Measurements from ENCODE around the gene MREG. TPM values are rescaled to one million over a fixed set of nuclear protein-coding genes. Genes with fewer than 3 reads are reported as not detected.

The MREG gene
- total RNA-seq, 1 donor from 2014 or later, result 19.1 TPM

- Histone ChIP-seq H4K20me1 (ENCODE audit: low read depth) (no peaks in the 10 kb centered on the region), H3K79me2 (ENCODE audit: low read depth) (peaks cover 6% of the 10 kb centered on the region), H2AFZ (replicated peaks) (no peak overlapping the region), H3K4me2 (no peak overlapping the region), H3F3A (ENCODE audit: low read depth) (no peaks in the 10 kb centered on the region), H3K9ac (no peak overlapping the region), H3K27ac (no peak overlapping the region), H3K4me1 (no peaks in the 10 kb centered on the region), H3K36me3 (peaks cover under 1% of the 10 kb centered on the region), H3K27me3 (no peaks in the 10 kb centered on the region), H3K4me3 (no peak overlapping the region), H3K9me3 (ENCODE audit: low read depth) (no peaks in the 10 kb centered on the region)
- peaks cover 31% of the 10 kb centered on the region for H3K9me3 Mint-ChIP-seq
- H3K36me3 Mint-ChIP-seq, result peaks cover 36% of the 10 kb centered on the region
- H3K27ac Mint-ChIP-seq, result no peak overlapping the region
- no peaks in the 10 kb centered on the region for H3K27me3 Mint-ChIP-seq (ENCODE audit: insufficient read depth, low read depth)
- H3K4me3 Mint-ChIP-seq, result no peak overlapping the region
- no peak for DNase-seq (ENCODE audit: low spot score)
- TF ChIP-seq EZH2 (IDR thresholded peaks at IDR 0.05), result no peak
- TF ChIP-seq CTCF (IDR thresholded peaks at IDR 0.05), result no peak
- no peak for TF ChIP-seq EZH2phosphoT487 (IDR thresholded peaks at IDR 0.05)
- H3K4me1 Mint-ChIP-seq, result no peaks in the 10 kb centered on the region
Measured at GRCh38 chr2:215985257-215985656, 28.1 kb downstream of the MREG start.

- Histone ChIP-seq H3K79me2 (ENCODE audit: low read depth) (peaks cover 3% of the 10 kb centered on the region), H3K36me3 (no peaks in the 10 kb centered on the region), H2AFZ (replicated peaks) (no peak overlapping the region), H3K4me3 (no peak overlapping the region), H3K4me1 (no peaks in the 10 kb centered on the region), H4K20me1 (ENCODE audit: low read depth) (no peaks in the 10 kb centered on the region), H3K4me2 (no peak overlapping the region), H3K27me3 (no peaks in the 10 kb centered on the region), H3K27ac (no peak overlapping the region), H3F3A (ENCODE audit: low read depth) (no peaks in the 10 kb centered on the region), H3K9ac (no peak overlapping the region), H3K9me3 (ENCODE audit: low read depth) (no peaks in the 10 kb centered on the region)
- peaks cover 26% of the 10 kb centered on the region for H3K9me3 Mint-ChIP-seq
- H3K27ac Mint-ChIP-seq, result no peak overlapping the region
- no peak for DNase-seq (ENCODE audit: low spot score)
- peaks cover 33% of the 10 kb centered on the region for H3K36me3 Mint-ChIP-seq
- TF ChIP-seq EZH2phosphoT487 (IDR thresholded peaks at IDR 0.05) (no peak), CTCF (IDR thresholded peaks at IDR 0.05) (no peak), EZH2 (IDR thresholded peaks at IDR 0.05) (no peak)
- H3K4me3 Mint-ChIP-seq, result no peak overlapping the region
- H3K4me1 Mint-ChIP-seq, result no peaks in the 10 kb centered on the region
- H3K27me3 Mint-ChIP-seq (ENCODE audit: insufficient read depth, low read depth), result no peaks in the 10 kb centered on the region
Measured at GRCh38 chr2:215984661-215985060, 28.7 kb downstream of the MREG start.

DNA sequence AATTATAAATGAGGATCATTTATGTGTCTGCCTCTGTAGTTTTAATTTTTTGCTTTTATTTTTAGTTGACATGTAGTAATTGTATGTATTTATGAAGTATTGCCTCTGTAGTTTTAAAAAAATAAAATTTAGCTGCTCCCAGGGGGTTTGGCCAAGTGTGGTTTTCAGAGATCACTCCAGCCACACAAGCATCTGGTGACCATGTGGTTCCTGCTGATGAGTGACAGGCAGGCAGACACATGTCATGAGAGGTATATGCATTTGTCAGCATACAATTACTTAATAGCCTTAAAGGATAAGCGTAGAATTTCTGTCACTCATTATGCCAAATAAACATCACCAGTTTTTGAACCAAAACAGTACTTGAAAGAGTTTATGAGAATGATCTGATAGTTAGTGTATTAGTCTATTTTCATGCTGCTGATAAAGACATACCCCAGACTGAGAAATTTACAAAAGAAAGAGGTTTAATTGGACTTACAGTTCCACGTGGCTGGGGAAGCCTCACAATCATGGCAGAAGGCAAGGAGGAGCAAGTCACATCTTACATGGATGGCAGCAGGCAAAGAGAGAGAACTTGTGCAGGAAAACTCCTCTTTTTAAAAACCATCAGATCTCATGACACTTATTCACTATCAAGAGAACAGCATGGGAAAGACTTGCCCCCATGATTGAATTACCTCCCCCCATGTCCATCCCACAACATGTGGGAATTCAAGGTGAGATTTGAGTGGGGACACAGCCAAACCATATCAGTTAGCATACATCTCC, 29.6 kb downstream of the MREG start:
- no peak for DNase-seq (ENCODE audit: low spot score)
- no peaks in the 10 kb centered on the region for H3K4me1 ChIP-seq
- TF ChIP-seq CTCF (IDR thresholded peaks at IDR 0.05) (no peak), EZH2phosphoT487 (IDR thresholded peaks at IDR 0.05) (no peak), EZH2 (IDR thresholded peaks at IDR 0.05) (no peak)
- H3K27ac ChIP-seq, result no peak overlapping the region
- H3K27me3 ChIP-seq, result no peaks in the 10 kb centered on the region
- no peaks in the 10 kb centered on the region for H3K36me3 ChIP-seq
- no peaks in the 10 kb centered on the region for H4K20me1 ChIP-seq (ENCODE audit: low read depth)
- H3K9me3 Mint-ChIP-seq, result peaks cover 18% of the 10 kb centered on the region
- H2AFZ ChIP-seq (replicated peaks), result no peak overlapping the region
- H3K9ac ChIP-seq, result no peak overlapping the region
- no peaks in the 10 kb centered on the region for H3F3A ChIP-seq (ENCODE audit: low read depth)
- no peaks in the 10 kb centered on the region for H3K4me1 Mint-ChIP-seq
- H3K36me3 Mint-ChIP-seq, result peaks cover 24% of the 10 kb centered on the region
- no peak overlapping the region for H3K4me2 ChIP-seq
- H3K27ac Mint-ChIP-seq, result no peak overlapping the region
- no peak overlapping the region for H3K4me3 ChIP-seq
- H3K79me2 ChIP-seq (ENCODE audit: low read depth), result peaks cover 3% of the 10 kb centered on the region
- H3K4me3 Mint-ChIP-seq, result no peak overlapping the region
- H3K9me3 ChIP-seq (ENCODE audit: low read depth), result no peaks in the 10 kb centered on the region
- H3K27me3 Mint-ChIP-seq (ENCODE audit: insufficient read depth, low read depth), result no peaks in the 10 kb centered on the region

Data from neural progenitor cell (in vitro differentiated cells).